T-helper 1 cell (primary cell): Measurements from ENCODE around the gene ENDOV.

Source experiments
- DNase-seq, 5 donors: peaks; one replicate each; pipeline ENCODE4 v3.0.0-alpha.2; 2012 to 2020

ENDOV gene

DNA sequence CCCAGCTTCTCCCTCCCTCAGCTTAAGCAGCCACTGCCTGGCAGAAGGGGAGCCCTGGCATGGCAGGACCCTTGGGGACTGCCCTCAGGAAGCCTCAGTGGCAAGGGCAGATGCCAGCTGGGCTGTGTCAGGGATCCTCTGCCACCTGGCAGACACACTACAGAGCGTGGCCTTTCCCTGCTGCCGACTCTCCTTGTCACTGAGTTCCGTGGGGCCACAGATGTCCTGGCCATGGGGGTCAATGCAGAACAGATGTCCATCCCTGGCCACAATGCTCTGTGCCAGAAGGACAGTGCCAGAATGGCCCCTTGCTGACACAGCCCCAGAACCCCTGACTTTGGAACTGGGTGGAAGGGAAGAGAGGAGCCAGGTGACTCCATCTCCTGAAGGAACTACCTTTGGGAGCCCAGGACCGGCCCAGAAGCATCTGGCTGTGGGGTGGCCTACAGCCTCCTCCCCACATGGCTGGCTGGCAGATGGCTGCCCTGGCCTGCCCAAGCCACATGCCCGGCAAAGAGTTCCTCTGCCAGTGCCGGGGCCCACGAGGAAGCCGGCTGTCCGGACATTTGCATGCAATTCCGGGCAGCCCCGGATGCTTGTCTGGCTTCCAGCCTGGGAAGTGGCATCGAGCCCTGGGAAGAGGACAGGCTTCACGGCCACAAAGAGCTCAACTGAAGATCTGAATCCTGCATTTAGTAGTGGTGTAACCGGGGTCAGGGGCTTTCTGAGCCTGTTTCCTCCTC is 37.4 kb downstream of the ENDOV start:
- no peak for DNase-seq

DNA sequence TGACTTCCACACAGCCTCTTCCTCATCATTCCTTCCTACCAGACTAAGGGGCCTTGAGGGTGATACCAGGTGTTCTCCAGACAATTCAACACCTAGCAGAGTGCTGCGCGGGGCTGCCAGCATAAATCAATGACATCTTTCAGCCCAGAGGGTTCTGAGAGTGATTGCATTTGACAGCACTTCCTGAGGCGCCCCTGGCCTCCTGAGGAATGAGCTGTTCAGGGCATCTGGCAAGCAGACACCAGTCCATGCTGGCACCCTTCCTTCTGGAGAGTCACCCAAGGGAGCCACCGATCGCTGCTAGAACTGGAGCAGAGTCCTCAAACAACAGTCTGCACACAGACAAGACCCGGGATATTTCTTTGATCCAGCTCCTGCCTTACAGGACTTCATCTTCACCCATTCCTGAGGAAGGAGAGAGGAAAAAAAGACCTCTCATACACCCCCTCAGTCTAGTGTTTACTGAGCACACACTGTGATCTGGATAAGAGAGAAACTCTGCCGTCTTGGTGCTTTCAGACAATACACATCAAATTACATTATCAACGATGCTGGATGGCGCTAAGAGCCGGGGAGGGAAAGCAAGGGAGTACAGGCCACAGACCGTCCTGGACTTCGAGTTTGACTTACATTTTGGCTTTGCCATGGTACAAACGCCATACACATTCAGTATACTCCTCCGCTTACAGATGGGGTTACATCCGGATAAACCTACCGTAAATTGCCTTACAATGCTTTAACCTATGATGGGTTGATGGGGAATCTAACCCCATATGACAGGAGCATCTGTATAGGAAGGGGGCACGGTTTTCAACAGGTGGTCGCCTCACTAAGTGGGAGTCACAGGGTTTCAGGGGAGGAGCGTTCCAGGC is 38.4 kb downstream of the ENDOV start:
- DNase-seq: no peak

GRCh38 chr17:80453998-80454556 is 39.1 kb downstream of the ENDOV start:
- DNase-seq: no peak

DNA sequence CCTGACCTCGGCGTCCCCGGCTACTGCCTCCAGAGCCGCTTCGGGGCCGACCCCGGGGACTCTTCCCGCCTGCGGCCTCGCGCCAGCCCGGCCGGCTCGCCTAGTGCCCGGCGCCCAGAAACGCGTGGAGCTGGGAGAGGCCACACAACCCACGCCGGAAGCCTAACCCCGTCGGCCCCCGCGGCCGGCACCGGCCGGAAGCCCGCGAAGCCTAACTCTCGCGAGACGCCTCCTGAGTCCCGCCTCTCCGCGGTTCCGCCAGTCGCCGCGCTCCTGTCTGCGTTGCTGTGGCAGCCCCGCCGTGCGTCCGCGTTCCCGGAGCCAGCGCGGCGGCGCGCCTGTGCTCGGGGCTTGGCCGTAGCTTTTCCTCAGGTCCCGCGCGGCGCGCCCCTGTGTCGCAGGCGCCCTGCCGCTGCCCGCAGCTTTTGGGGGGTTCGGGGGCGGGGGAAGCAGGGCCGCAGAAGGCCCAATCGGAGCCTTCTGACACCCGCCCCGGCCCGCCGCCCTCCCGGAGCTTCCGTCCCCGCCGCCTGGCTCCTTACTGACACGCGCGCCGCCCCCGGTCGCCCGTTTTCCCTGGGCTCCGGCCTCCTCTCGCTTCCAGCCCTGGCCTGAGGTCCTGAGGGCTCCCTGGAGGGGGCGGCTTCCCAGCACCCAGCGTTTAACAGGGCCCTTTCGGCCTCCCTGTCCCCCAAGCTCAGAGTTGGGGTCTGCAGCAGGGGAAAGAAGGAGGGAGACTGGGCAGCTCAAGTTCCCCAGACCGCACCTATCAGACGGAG is 39.8 kb downstream of the ENDOV start:
- peak; percentile 86 to 96 (median 91) for DNase-seq

DNA sequence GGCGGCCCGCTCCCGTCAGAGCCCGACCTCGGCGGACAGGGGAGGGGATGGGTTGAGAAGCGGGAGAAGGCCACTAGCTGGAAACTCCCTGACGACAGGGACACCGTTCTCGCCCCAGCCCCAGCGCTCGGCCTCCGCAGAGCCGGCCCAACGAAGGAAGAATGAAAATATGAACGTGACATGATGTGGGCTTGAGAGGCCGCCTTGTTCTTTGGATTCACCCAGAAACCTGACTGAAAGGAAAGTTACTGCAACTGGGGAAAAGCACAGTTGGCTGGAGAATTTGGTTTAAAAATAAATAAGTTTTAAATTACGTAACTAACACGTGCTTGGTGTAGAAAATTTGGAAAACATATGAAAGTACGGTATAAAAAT is 40.4 kb downstream of the ENDOV start:
- DNase-seq: peak in 1 of 5 donors; percentile 26

DNA sequence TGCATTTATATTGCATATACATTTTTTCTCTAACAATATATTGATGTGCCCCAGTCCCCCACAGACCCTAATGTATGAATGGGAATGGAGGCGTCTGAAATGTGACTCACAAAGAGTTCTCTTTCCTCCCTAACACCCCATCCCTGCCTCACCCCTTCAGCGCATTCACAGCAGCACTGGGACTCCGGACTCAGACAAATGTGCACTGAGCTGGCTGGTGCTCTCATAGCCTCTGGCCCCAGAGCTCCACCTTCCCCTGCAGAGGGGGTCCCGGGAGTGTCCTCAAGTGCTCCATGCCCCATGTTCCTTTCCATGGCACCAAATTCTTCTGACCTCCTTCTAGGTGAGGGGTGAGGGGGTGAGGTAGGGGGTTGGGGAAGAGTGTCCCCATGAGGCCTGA is 40.8 kb downstream of the ENDOV start:
- no peak for DNase-seq

GRCh38 chr17:80456465-80457235 is 41.7 kb downstream of the ENDOV start:
- no peak for DNase-seq

GRCh38 chr17:80457236-80457856 is 42.4 kb downstream of the ENDOV start:
- DNase-seq: peak in 1 of 5 donors; percentile 44

DNA sequence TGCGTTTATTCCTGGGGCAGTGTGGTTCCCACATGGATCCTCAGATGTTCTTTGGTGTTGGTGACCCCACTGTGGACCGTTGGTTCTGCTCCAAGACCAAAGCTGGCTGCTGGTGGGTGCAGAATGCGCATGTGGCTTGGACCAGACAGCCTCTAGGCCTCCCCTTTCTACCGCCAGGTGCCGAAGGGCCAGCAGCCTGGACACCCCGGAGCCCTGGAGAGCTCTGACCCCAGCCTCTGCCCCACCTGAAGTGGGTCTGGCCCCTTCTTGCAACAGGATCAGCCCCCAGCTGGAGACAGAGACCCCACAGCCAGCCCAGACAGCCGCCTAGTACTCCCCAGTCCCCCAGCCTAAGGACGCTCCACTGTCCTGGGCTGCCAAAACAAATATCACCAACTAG is 43.0 kb downstream of the ENDOV start:
- no peak for DNase-seq

- DNase-seq: no peak
Observed at GRCh38 chr17:80459234-80459633, 44.3 kb downstream of the ENDOV start.

- no peak for DNase-seq
Observed at GRCh38 chr17:80460429-80460834, 45.5 kb downstream of the ENDOV start.

GRCh38 chr17:80461528-80462160 is 46.7 kb downstream of the ENDOV start:
- DNase-seq: no peak

- DNase-seq: no peak
Observed at GRCh38 chr17:80463784-80464400, 48.9 kb downstream of the ENDOV start.

- DNase-seq: no peak
Observed at GRCh38 chr17:80464486-80464885, 49.5 kb downstream of the ENDOV start.

- no peak for DNase-seq
Observed at GRCh38 chr17:80465327-80465974, 50.5 kb downstream of the ENDOV start.

DNA sequence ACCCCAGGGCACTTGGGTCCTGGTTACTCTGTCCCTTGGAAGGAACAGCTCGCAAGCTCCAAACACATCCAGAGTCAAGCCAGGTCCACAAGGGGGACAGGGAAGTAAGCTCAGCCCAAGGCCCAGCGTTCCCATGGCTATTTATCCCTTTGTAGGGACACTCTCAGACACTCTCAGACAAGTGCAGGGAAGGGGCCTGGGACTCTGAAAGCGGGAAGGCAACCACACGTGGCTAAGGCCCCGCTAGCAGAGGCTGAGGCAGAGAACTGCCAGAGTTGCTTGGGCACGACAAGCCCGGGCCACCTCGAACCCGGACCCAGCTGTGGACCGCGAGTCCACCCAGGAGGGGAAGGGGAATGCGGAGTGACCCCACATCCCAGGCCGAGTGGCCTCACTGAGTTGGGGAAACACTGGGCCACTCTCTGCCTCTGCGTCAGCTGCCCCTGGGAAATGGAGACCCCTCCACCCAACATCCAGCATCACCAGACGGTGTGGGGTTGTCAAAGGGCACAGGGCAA is 51.3 kb downstream of the ENDOV start:
- DNase-seq: no peak

DNA sequence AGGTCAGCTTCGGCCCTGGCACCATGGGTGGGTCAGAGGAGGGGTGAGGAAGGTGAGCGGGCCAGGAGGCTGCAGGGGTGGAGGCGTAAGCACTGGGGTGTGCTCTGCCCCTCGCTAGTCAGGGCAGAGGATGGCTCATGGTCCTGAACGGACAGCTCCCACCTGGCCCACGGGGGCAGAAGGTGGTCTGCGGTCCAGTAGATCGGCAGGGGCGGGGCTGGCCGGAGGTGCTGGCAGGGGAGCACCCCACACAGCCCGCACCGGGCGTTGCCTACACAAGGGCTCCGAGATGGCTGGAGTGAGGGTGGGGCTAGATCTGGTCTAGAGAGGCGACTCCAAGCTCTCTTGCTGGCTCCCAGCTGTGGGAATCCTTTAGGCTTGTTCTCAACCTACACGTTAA is 53.3 kb downstream of the ENDOV start:
- no peak for DNase-seq

DNA sequence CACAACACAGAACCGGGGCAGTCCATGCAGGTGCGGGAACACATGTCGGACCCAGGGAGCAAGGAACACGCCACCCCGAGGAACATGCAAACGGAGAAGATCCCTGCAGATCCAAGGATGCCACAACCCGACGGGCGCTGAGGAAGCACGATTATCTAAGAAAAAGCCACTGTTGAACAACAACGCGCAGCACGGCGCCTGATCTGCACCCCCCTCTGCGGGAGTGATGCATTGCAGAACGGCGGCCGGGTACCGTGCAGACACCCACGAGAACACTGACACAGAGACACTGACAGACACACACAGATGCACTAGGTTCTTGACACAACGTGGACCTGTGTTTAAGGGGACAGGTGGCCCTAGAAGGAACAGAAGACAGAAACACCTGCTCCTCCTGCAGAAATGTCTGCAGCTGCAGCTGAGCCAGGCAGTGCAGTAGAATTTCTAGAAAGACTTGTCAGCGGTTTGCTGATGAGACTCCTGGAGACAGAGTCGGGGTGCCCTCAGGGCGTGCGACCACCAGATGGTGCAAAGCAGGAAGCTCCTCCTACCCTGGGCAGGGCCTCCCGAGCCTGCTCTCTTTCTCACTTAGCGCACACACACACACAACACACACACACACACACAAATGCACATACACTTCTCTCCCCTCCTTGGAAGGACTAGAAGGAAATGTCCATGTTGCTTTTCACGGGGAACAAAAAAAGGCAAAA is 54.0 kb downstream of the ENDOV start:
- no peak for DNase-seq

GRCh38 chr17:80469667-80470066 is 54.7 kb downstream of the ENDOV start:
- no peak for DNase-seq
